Esophagus (tissue), 2 donors: ENCODE data around the gene CSNK1E. TPM values are rescaled to one million over a fixed set of nuclear protein-coding genes. Genes with fewer than 3 reads are reported as not detected.

Source experiments
- H3K27ac ChIP-seq, 2 donors: one replicate each; pipeline ENCODE4 v1.5.1; 2013; ENCODE audit warnings: low read depth in 2 of 2, mild to moderate bottlenecking in 2 of 2, inconsistent platforms in 1 of 2, low read length in 1 of 2, moderate library complexity in 1 of 2
- H3K27me3 ChIP-seq, 2 donors: one replicate each; pipeline ENCODE4 v1.6.1; 2013; ENCODE audit warnings: low read length in 2 of 2, control low read depth in 1 of 2, mild to moderate bottlenecking in 1 of 2; ENCODE audit not compliant: insufficient read depth in 2 of 2, control insufficient read depth in 1 of 2
- H3K36me3 ChIP-seq, 2 donors: one replicate each; pipeline ENCODE4 v1.6.1; 2013; ENCODE audit warnings: low read length in 1 of 2; ENCODE audit not compliant: control insufficient read depth in 2 of 2, insufficient read depth in 2 of 2
- H3K4me1 ChIP-seq, 2 donors: one replicate each; pipeline ENCODE4 v1.6.1; 2013; ENCODE audit warnings: low read length in 1 of 2; ENCODE audit not compliant: control insufficient read depth in 2 of 2, insufficient read depth in 2 of 2
- H3K4me3 ChIP-seq, 2 donors: one replicate each; pipeline ENCODE4 v1.5.1; 2013; ENCODE audit warnings: low read length in 2 of 2, mild to moderate bottlenecking in 2 of 2, low read depth in 1 of 2, moderate library complexity in 1 of 2
- H3K9me3 ChIP-seq, 2 donors: one replicate each; pipeline ENCODE4 v1.6.1; 2013; ENCODE audit warnings: mild to moderate bottlenecking in 2 of 2, low read depth in 1 of 2, low read length in 1 of 2, moderate library complexity in 1 of 2; ENCODE audit not compliant: control insufficient read depth in 2 of 2, insufficient read depth in 1 of 2
- WGBS, 2 donors: extraction: QIAGEN DNeasy Blood & Tissue Kit; methylation state at CpG; one replicate each; pipeline ENCODE4 v1.1.7; 2013; 5-methylcytosine and 5-hydroxymethylcytosine counted together
- polyA plus RNA-seq, 2 donors: library from polyadenylated mRNA; stranded (reverse); fragments of 200-250 nt; gene quantifications; one replicate each; pipeline ENCODE4 v1.2.3, GENCODE V29; 2013
- donor health status: healthy with polysubstance abuse.
- donor health status: Bipolar disorder and iron deficiency.

Gene CSNK1E
- polyA plus RNA-seq, 2 donors = 69.4 to 152 TPM

GRCh38 chr22:38259370-38259769 lies 57.9 kb downstream of the CSNK1E start:
- Histone ChIP-seq H3K4me3 (no peak overlapping the region), H3K4me1 (peaks cover 3 to 5% of the 10 kb centered on the region in 2 donors), H3K9me3 (no peaks in the 10 kb centered on the region), H3K36me3 (no peaks in the 10 kb centered on the region), H3K27ac (peak overlapping the region in 1 of 2 donors; percentile 5), H3K27me3 (no peaks in the 10 kb centered on the region)
- 82 to 86% methylated on average over 8 of the region's 8 CpGs for WGBS, 2 donors

- Histone ChIP-seq H3K27ac (peak overlapping the region in 1 of 2 donors; percentile 14), H3K36me3 (no peaks in the 10 kb centered on the region), H3K4me1 (peaks cover 3 to 5% of the 10 kb centered on the region in 2 donors), H3K4me3 (no peak overlapping the region), H3K9me3 (no peaks in the 10 kb centered on the region), H3K27me3 (no peaks in the 10 kb centered on the region)
- 60 to 61% methylated on average over 8 of the region's 8 CpGs for WGBS, 2 donors
These were observed 58.3 kb downstream of the CSNK1E start for GRCh38 chr22:38258895-38259294.

GRCh38 chr22:38257650-38258250 lies 59.5 kb downstream of the CSNK1E start:
- WGBS, 2 donors = 75 to 78% methylated on average over 4 of the region's 4 CpGs
- H3K4me1 ChIP-seq = peaks cover 3 to 5% of the 10 kb centered on the region in 2 donors

GRCh38 chr22:38257181-38257580 lies 60.1 kb downstream of the CSNK1E start:
- WGBS, 2 donors = 40 to 49% methylated on average over 14 of the region's 14 CpGs
- H3K36me3 ChIP-seq = no peaks in the 10 kb centered on the region
- no peak overlapping the region for H3K4me3 ChIP-seq
- H3K27me3 ChIP-seq = no peaks in the 10 kb centered on the region
- peaks cover 2 to 3% of the 10 kb centered on the region in 2 donors for H3K4me1 ChIP-seq
- no peaks in the 10 kb centered on the region for H3K9me3 ChIP-seq
- H3K27ac ChIP-seq = peak overlapping the region; percentile 60 to 75

More at GRCh38 chr22:38257650-38258250, 59.5 kb downstream of the CSNK1E start:
- H3K27me3 ChIP-seq = no peaks in the 10 kb centered on the region
- H3K4me3 ChIP-seq = no peak overlapping the region
- no peaks in the 10 kb centered on the region for H3K36me3 ChIP-seq
- no peaks in the 10 kb centered on the region for H3K9me3 ChIP-seq
- peak overlapping the region; percentile 60 to 76 for H3K27ac ChIP-seq

GRCh38 chr22:38255697-38256096 lies 61.5 kb downstream of the CSNK1E start:
- Histone ChIP-seq H3K9me3 (no peaks in the 10 kb centered on the region), H3K27me3 (no peaks in the 10 kb centered on the region), H3K4me3 (no peak overlapping the region), H3K4me1 (peaks cover 0 to 2% of the 10 kb centered on the region in 2 donors), H3K27ac (no peak overlapping the region), H3K36me3 (no peaks in the 10 kb centered on the region)
- 90 to 98% methylated on average over 2 of the region's 2 CpGs for WGBS, 2 donors

- Histone ChIP-seq H3K27me3 (no peaks in the 10 kb centered on the region), H3K4me3 (no peak overlapping the region), H3K36me3 (peaks cover 2 to 11% of the 10 kb centered on the region in 2 donors), H3K4me1 (peaks cover 0 to 6% of the 10 kb centered on the region in 2 donors), H3K9me3 (peaks cover 0 to 3% of the 10 kb centered on the region in 2 donors), H3K27ac (no peak overlapping the region)
- 81% methylated on average over 7 of the region's 7 CpGs for WGBS, 2 donors
These were observed 65.9 kb downstream of the CSNK1E start for GRCh38 chr22:38251341-38251692.

GRCh38 chr22:38250643-38251340 lies 66.4 kb downstream of the CSNK1E start:
- Histone ChIP-seq H3K4me3 (no peak overlapping the region), H3K27ac (no peak overlapping the region), H3K36me3 (peaks cover 6 to 17% of the 10 kb centered on the region in 2 donors), H3K27me3 (no peaks in the 10 kb centered on the region), H3K4me1 (peaks cover 0 to 7% of the 10 kb centered on the region in 2 donors), H3K9me3 (peaks cover 0 to 3% of the 10 kb centered on the region in 2 donors)
- WGBS, 2 donors = 77 to 79% methylated on average over 13 of the region's 13 CpGs

- Histone ChIP-seq H3K9me3 (peaks cover 0 to 3% of the 10 kb centered on the region in 2 donors), H3K27me3 (no peaks in the 10 kb centered on the region), H3K36me3 (peaks cover 6 to 19% of the 10 kb centered on the region in 2 donors), H3K27ac (no peak overlapping the region), H3K4me3 (no peak overlapping the region), H3K4me1 (peaks cover 0 to 7% of the 10 kb centered on the region in 2 donors)
- WGBS, 2 donors = 91 to 96% methylated on average over 23 to 25 of the region's 25 CpGs
These were observed 67.2 kb downstream of the CSNK1E start for GRCh38 chr22:38249803-38250642.

GRCh38 chr22:38249301-38249700 lies 67.9 kb downstream of the CSNK1E start:
- H3K27ac ChIP-seq = no peak overlapping the region
- H3K27me3 ChIP-seq = no peaks in the 10 kb centered on the region
- peaks cover 0 to 3% of the 10 kb centered on the region in 2 donors for H3K9me3 ChIP-seq
- H3K36me3 ChIP-seq = peaks cover 6 to 23% of the 10 kb centered on the region in 2 donors
- H3K4me1 ChIP-seq = peaks cover 0 to 7% of the 10 kb centered on the region in 2 donors
- 80 to 85% methylated on average over 3 of the region's 3 CpGs for WGBS, 2 donors
- H3K4me3 ChIP-seq = no peak overlapping the region
